Measurements from ENCODE around the gene NFKBIA.
"Not testable (repeated sequence)": the region's sequence is repeated elsewhere in the genome, so short reads cannot be mapped to it uniquely, and the experiment has no call there.

NFKBIA gene

DNA sequence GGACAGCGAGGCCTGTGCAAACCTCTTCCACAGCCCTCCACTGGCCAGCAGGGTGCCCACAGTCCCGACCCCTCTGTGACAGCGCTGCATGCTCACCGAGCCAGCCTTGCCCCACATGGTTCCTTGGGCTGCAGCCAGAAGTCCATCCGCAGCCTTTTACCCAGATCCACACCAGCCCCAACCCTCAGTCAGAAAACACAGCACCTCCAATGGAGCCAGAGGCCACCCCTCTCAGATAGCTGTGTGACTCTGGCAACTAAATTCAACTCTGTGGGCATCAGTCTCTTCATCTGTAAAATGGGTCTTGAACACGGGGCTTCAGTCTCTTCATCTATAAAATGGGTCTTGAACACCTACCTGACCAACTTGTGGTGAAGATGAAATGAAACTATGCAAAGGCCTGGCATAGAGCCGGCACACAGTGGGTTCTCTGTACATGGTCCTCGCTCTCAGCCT lies 38.0 kb downstream of the NFKBIA start:
- no peak for FAIRE-seq

DNA sequence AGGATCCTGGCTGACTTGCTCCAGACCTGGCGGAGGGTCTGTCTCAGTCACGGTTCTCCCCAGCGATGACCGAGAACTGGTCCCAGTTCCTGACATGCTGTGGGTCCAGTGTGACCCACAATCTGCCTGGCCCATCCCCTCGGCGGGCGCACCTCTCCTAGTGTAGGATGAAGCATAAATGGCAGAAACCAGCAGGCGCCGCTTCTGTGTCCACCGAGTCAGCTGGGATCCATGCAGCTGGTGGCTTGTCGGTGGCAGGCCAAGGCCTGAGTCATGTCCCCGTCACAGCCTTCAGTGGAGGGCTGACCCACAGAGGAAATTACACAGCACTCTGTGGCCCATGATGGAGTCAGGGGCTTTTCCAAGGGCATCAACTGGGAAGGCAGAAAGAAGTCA lies 38.5 kb downstream of the NFKBIA start:
- no peak for FAIRE-seq

DNA sequence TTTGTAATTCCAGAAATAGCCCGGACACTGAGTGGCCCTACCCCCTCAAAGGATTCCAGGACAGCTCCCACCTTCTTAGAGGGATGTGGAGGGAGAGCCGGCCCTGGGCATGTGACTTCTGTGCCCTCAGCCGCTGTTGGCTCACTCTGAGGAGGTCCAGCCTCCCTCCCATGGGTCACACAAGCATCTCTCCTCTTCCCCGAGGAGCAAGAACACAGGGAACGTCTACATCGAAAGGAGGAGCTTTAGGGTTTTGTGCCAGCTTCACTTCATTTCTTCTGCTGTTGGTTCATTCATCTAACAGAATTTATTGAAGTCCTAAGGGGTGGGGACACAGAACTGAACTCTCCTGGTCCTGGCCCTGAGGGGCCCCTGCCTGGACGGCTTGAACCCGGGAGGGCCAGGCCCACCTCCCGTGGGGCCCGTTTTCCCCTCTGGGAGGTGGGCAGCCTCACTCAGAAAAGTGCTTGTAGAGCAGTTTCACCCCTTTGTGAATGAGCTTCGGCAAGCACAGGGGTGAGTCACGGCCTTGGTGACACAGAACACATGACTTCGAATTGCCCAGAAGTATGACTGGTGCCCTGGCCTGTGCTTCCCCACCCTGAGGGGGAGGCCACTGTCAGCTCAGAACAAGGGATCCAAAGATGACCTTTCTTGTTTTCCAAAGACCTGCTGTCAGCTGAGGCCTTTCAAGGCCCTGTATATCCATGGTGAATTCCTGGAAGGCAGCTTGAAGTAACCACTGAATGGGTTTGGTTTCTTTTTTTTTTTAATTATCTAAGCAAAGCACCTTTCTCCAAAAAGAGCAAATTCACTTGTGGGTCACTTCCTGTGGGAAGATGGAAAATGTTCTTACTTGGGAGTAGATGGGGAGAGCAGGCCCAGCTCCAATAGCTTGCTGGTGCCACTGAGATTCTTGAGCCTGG lies 39.2 kb downstream of the NFKBIA start:
- no peak for FAIRE-seq

DNA sequence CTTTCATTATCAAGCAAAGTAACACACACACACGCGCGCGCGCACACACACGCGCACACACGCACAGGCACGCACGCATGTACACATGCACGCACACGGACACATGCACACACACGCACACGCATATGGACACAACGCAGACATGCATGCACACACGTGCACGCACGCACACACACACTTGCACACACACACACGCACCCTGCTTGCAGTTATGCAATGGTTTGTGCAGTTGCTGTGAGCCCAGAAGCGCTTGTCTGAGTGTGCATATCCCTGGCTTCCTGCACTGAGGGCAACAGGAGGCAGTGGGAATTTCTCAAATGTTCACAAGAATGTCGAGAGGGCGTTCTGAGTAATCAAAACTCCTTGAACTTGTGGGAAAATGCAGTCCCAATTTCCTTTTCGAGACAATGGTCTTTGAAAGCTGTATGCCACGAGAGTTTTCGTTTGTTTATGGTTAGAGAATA lies 41.6 kb downstream of the NFKBIA start:
- FAIRE-seq, result no peak

DNA sequence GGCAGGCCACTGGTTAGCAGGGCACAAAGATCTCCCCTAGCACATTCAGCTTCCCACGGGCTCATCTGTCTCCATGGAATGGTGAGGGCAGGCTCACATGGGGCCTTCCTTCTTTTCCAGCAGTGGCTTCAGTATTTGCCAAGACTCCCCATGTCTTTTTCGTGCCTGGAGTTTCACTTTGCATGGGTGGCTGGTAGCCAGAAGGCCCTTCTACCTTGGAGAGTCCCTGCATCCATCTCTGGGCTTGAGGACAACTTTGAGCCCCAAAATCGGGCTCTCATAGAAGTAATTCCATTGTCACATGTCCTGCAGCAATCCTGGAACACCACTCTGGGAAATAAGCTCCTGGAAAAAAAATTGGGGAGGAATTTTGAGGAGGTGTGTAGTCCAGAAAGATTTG lies 42.1 kb downstream of the NFKBIA start:
- FAIRE-seq, result no peak

DNA sequence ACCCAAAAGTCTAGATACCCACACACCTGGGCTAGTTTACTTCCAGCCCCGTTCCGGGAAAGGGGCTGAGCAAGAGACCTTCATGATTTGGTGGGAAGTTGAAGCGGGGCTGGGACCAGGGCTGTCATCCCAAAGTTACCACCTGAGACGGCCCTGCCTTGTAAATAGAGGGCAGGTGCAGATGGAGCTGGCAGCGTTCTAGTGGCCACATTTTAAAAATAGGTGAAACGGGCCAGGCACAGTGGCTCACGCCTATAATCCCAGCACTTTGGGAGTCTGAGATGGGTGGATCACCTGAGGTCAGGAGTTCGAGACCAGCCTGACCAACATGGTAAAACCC lies 43.4 kb downstream of the NFKBIA start:
- FAIRE-seq, result no peak

DNA sequence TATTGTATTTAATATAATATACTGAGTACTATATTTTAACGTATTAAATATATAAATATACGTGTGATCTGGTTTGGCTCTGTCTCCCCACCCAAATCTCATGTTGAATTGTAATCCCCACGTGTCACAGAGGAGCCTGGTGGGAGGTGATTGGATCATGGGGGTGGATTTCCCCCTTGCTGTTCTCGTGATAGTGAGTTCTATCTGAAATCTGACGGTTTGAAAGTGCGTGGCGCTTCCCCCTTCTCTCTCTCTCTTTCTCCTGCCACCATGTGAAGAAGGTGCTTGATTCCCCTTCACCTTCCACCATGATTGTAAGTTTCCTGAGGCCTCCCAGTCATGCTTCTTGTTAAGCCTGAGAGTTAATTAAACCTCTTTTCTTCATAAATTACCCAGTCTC lies 44.9 kb downstream of the NFKBIA start:
- FAIRE-seq, result not testable (repeated sequence)

DNA sequence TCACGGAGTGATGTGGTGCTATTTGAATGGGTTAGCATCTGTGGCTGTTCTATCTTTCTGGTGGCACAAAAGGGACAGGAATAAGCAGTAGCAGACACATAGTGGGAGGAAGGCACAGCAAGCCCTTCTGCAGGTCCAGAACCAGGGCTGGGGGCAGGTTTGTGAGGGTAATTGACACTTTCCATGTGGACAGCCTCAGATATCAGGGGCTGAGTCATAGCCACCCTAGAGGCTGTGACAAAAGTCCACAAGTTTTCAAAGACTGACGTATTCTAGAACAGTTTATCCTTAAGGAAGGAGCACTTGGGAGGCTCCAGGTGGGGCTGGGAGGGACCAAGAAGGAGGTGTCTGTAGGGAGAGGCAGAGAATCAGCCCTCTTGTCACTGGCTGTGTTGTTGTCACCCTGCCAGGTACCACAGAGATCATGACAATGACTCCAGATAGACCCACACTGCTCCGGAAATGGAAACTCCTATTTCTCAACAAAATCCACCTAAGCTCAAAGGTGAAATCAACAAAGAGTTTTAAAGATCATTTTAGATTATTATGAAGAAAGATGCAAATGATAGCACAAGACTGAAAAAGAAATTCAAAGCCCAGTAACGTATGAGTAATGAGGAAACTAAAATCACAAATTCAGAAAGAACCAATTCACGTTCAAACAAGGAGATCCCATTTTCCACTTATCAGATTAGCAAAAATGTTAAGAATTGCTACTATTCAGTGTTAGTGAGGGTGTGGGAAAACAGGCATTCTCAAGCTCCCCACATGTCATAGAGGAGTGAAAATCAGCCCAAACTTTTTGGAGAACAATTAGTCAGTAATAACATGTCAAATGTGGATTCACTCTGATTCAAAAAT lies 48.3 kb downstream of the NFKBIA start:
- FAIRE-seq, result no peak

DNA sequence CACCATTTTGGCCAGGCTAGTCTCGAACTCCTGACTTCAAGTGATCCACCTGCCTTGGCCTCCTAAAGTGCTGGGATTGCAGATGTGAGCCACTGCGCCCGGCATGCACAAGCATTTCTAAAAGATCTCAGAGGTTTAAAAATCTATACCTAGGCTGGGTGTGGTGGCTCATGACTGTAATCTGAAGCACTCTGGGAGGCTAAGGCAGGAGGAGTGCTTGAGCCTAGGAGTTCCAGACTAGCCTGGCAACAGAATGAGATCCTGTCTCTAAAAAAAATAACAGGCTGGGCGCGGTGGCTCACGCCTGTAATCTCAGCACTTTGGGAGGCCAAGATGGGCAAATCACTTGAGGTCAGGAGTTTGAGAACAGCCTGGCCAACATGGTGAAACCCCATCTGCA lies 49.3 kb downstream of the NFKBIA start:
- FAIRE-seq, result not testable (repeated sequence)

DNA sequence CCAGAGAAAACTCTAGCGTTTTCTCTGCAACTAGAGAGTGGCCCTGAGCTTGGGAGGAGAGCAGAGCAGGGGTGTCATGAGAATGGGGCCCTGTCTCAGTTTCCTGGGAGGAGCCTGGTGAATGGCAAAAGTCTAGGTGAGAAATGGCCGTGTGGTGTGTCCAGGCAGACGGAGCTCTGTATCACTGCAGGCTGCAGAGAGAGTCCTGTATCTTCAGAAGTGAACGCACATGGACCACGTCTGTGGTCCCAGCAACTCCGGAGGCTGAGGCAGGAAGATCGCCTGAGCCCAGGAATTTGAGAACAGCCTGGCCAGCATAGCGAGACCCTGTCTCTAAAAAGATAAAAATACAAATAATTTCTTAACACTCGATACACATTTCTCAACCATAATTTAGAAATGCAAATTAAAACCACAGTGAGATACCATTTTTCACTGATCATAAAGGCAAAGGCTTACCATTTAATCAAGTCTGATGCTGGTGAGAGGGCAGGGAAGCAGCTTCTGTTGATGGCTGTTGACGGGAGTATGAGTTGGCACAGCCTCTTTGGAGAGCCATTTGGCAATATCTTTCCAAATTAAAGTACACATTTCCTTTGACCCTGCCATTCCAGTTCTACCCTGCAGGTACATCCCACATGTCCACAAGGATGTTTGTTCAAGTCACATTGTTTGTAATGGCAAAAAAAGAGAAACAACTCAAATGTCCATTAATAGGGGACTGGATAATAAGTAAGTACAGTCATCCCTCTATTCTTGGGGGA lies 51.0 kb downstream of the NFKBIA start:
- no peak for FAIRE-seq

DNA sequence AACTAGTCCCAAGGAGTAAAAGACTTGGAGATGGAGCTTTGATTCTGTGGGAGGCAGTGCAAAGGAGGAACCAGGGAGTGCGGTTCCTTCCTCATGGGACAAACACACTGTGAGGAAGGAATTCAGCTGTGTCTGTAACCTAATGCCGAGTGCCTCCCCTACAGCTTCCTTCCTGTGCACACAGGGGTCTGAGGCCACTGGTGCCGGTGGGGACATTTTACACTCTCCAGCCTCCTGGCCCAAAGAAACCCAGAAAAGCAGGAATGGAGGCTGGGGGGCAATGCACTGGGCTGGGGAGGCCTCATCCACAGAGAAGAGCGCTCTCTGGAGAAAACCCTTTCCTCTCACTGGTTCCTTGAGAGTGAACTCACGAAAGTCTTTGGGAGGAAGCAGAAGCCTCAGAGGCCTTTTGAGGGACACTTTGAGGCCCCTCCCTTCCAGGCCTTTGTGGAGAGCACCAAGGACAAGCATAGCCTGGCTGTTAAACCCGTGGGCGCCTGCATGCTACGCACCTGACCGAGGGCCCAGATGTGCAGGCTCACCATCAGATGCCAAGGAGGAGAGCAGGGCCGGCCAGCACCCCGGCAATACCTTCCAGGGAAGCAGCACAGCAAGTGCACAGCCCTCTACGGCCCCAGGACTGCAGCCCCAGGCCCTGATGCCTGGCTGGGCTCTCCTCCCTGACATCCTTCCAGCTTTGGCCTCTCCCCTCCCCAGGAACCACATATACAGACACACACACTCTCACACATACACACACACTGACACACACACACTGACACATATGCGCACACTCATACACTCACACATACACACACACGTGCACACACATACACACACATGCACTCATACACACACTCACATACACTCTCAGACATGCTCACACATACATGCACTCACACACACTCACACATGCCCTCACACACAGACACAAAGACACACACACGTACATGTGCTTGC lies 52.0 kb downstream of the NFKBIA start:
- no peak for FAIRE-seq

DNA sequence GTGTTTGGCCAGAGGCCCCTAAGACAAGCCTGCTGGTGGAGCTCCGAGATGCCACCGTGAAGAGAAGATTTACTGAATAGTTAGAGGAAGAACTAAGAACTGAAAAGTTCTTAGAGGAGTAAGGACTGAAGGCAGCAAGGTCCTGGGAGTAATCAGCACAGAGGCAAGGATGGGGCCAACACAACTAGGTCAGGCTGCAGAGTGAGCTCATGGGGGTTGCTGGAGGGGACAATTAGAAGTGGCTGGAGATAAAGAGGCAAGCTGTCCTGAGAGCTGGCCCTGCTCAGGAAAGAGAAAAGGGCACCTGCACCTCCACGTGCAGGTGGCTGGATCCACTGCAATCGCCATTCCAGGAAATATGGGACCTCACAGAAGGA lies 52.7 kb downstream of the NFKBIA start:
- FAIRE-seq, result no peak
